Gastrocnemius medialis (tissue), 4 donors: ENCODE data around the gene TPRG1L. TPM values are rescaled to one million over a fixed set of nuclear protein-coding genes. Genes with fewer than 3 reads are reported as not detected.

ENCODE experiments used
- ATAC-seq, 2 donors: fragments of 150-250 bp; one replicate each; pipeline ENCODE4 v1.9.1; 2016
- DNase-seq, 2 donors: peaks; one replicate each; pipeline ENCODE4 v3.0.0-alpha.2; 2019
- H3K27ac ChIP-seq, 4 donors: fragments of 200-600 bp; sonication (generic); 1 replicate in 1 of 4; 2 replicates in 3 of 4; pipeline ENCODE4 v1.5.1; 2016 to 2018; ENCODE audit warnings: mild to moderate bottlenecking in 2 of 4, moderate library complexity in 1 of 4
- H3K27me3 ChIP-seq, 3 donors: fragments of 200-600 bp; sonication (generic) in 2 of 3; 1 replicate in 1 of 3; 2 replicates in 2 of 3; pipeline versions ENCODE4 v1.5.1 to v1.6.0; 2016 to 2019; ENCODE audit warnings: mild to moderate bottlenecking in 1 of 3, moderate library complexity in 1 of 3
- H3K36me3 ChIP-seq, 2 donors: fragments of 200-600 bp; sonication (generic) in 1 of 2; one replicate each; pipeline ENCODE4 v1.5.1; 2017 to 2018
- H3K4me1 ChIP-seq, 2 donors: fragments of 200-600 bp; sonication (generic) in 1 of 2; one replicate each; pipeline ENCODE4 v1.5.1; 2016 to 2017; ENCODE audit warnings: mild to moderate bottlenecking in 2 of 2
- H3K4me3 ChIP-seq, 4 donors: fragments of 200-600 bp; sonication (generic) in 3 of 4; 1 replicate in 1 of 4; 2 replicates in 3 of 4; pipeline ENCODE4 v1.5.1; 2016 to 2019; ENCODE audit warnings: mild to moderate bottlenecking in 2 of 4
- H3K9me3 ChIP-seq, 3 donors: fragments of 200-600 bp; sonication (generic) in 2 of 3; 1 replicate in 1 of 3; 2 replicates in 2 of 3; pipeline ENCODE4 v1.5.1; 2016 to 2019
- POLR2A ChIP-seq, 2 donors: fragments of 450-650 bp; IDR thresholded peaks; one replicate each; pipeline ENCODE4 v1.6.1; 2017; ENCODE audit warnings: antibody characterized with exemption in 2 of 2, mild to moderate bottlenecking in 2 of 2, moderate library complexity in 2 of 2
- in situ Hi-C, 4 donors: fragments of 200-750 bp; cut with MboI; loops; one replicate each; pipeline versions ENCODE4 v1.15.0 to v1.8.0; 2017; ENCODE audit warnings: low sequenced_read_pairs in 4 of 4
- intact Hi-C: fragments of 100-400 bp; cut with DNase I; formaldehyde crosslinking; loops from one replicate; pipeline ENCODE4 v1.15.1; 2023; ENCODE audit warnings: low total_unique reads
- total RNA-seq, 4 donors: library from RNA; depleted of rRNA; stranded (reverse); fragments of >200 nt; gene quantifications; one replicate each; pipeline versions ENCODE4 v1.1.0 to v1.2.3, GENCODE V29; 2016
- TF ChIP-seq, protein P1 (sequence below), 5 experiments: fragments of 450-650 bp in 3 of 5; fragments of 200-600 bp in 2 of 5; sonication (generic) in 2 of 5; IDR thresholded peaks in 4 of 5; conservative IDR thresholded peaks in 1 of 5; 1 replicate in 4 of 5; 2 replicates in 1 of 5; pipeline ENCODE4 v1.5.1; 2016 to 2019; ENCODE audit warnings: antibody characterized with exemption in 5 of 5, mild to moderate bottlenecking in 3 of 5, moderate library complexity in 3 of 5

Gene TPRG1L
- total RNA-seq, 4 donors from 2014 or later: 25.3 to 38.7 (median 30.0) TPM

DNA sequence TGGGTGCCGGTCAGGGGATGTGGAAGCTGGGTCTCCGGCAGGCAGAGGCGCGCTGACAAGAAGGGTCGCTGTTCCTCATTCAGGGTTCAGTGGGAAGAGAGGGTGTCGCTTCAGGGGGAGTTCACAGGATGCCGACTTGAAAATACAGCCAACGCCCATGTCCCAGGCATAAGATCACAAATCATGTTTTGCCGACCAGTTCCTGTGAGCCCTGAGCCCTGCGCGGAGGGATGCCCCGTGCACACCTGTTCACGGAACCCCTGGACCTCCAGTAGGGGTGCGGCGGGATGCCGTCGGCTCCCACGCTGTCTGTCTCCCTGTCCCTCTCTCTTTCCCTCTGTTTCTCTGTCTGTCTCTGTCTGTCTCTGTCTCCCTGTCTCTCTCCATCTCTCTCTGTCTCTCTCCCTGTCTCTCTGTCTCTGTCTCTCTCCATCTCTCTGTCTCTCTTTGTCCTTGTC is 54.3 kb downstream of the TPRG1L start:
- in situ Hi-C loops: no loop called here
- peaks cover 0 to 4% (median 0%) of the 10 kb centered on the region in 3 donors for H3K27me3 ChIP-seq
- TF ChIP-seq, protein P1, sequence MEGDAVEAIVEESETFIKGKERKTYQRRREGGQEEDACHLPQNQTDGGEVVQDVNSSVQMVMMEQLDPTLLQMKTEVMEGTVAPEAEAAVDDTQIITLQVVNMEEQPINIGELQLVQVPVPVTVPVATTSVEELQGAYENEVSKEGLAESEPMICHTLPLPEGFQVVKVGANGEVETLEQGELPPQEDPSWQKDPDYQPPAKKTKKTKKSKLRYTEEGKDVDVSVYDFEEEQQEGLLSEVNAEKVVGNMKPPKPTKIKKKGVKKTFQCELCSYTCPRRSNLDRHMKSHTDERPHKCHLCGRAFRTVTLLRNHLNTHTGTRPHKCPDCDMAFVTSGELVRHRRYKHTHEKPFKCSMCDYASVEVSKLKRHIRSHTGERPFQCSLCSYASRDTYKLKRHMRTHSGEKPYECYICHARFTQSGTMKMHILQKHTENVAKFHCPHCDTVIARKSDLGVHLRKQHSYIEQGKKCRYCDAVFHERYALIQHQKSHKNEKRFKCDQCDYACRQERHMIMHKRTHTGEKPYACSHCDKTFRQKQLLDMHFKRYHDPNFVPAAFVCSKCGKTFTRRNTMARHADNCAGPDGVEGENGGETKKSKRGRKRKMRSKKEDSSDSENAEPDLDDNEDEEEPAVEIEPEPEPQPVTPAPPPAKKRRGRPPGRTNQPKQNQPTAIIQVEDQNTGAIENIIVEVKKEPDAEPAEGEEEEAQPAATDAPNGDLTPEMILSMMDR (IDR thresholded peaks at IDR 0.05 in 4 of 5, conservative IDR thresholded peaks at IDR 0.05 in 1 of 5): no peak
- no peak for TF ChIP-seq POLR2A (IDR thresholded peaks at IDR 0.05)
- DNase-seq (no peak), ATAC-seq (no peak)
- no peaks in the 10 kb centered on the region for H3K9me3 ChIP-seq
- no peak overlapping the region for H3K27ac ChIP-seq
- H3K36me3 ChIP-seq: no peaks in the 10 kb centered on the region
- no peaks in the 10 kb centered on the region for H3K4me1 ChIP-seq
- intact Hi-C loops: no loop called here
- no peak overlapping the region for H3K4me3 ChIP-seq

Other genes with a start within 250 kb of the TPRG1L start
- gene ARHGEF16, start 170.3 kb upstream of the TPRG1L start, total RNA-seq: 1 to 10 TPM in 1 of 4 donors, under 1 TPM in 3; 0.20 to 1.2 (median 0.63) TPM
- 1 to 10 TPM; 1.9 to 5.7 (median 4.9) TPM for gene MEGF6, start 13.5 kb upstream of the TPRG1L start, total RNA-seq
- gene WRAP73, start 25.1 kb downstream of the TPRG1L start, total RNA-seq: 10 to 100 TPM; 12.7 to 16.1 (median 14.2) TPM
- gene TP73, start 27.5 kb downstream of the TPRG1L start, total RNA-seq: under 1 TPM in 1 of 4 donors, not detected in 3; 0.07 TPM
- under 1 TPM in 1 of 4 donors, not detected in 3; 0.09 TPM for gene CCDC27, start 127.4 kb downstream of the TPRG1L start, total RNA-seq
- gene SMIM1, start 147.7 kb downstream of the TPRG1L start, total RNA-seq: 1 to 10 TPM in 2 of 4 donors, not detected in 2; 1.4 to 3.7 TPM
- gene LRRC47, start 171.5 kb downstream of the TPRG1L start, total RNA-seq: 10 to 100 TPM; 64.2 to 97.2 (median 89.9) TPM
- 10 to 100 TPM; 16.6 to 39.0 (median 21.9) TPM for gene CEP104, start 232.2 kb downstream of the TPRG1L start, total RNA-seq
- 1 to 10 TPM; 1.3 to 3.6 (median 3.1) TPM for gene DFFB, start 232.5 kb downstream of the TPRG1L start, total RNA-seq